ENCODE measurements around the gene DENND2D. TPM values are rescaled to one million over a fixed set of nuclear protein-coding genes. Genes with fewer than 3 reads are reported as not detected.

Gene DENND2D
- total RNA-seq, 1 experiment from 2014 or later, result 0.11 TPM

- Histone ChIP-seq H2AFZ (ENCODE audit: low read length) (no peak overlapping the region), H3K4ac (ENCODE audit: low read depth, low read length) (no peak overlapping the region)
Observed at GRCh38 chr1:111234258-111234657, 33.8 kb upstream of the DENND2D start.

More at GRCh38 chr1:111234258-111234657, 33.8 kb upstream of the DENND2D start:
- WGBS (ENCODE audit: extremely low coverage, insufficient read length, low lambda C conversion rate), result no CpG with 5 or more reads among the region's 4 CpGs
- Histone ChIP-seq H3K4me1 (ENCODE audit: insufficient read depth, low read length) (no peaks in the 10 kb centered on the region), H3K27ac (ENCODE audit: insufficient read length, low read depth, low read length) (no peak overlapping the region), H2BK12ac (ENCODE audit: insufficient read length, low read depth, low read length) (no peak overlapping the region), H3K14ac (ENCODE audit: insufficient read depth, low read length) (no peak overlapping the region), H3K23ac (ENCODE audit: insufficient read length, low read depth, low read length) (no peak overlapping the region), H4K20me1 (ENCODE audit: control insufficient read depth, insufficient read depth, insufficient read length) (no peaks in the 10 kb centered on the region), H3K56ac (ENCODE audit: insufficient read length, low read depth, low read length) (no peak overlapping the region), H2BK20ac (ENCODE audit: low read depth, low read length, poor library complexity, severe bottlenecking) (no peak overlapping the region), H2BK15ac (ENCODE audit: low read depth, low read length) (no peak overlapping the region), H3K23me2 (ENCODE audit: insufficient read length, low read depth, low read length, poor library complexity, severe bottlenecking) (no peaks in the 10 kb centered on the region), H4K91ac (ENCODE audit: insufficient read length, low read depth, low read length) (no peak overlapping the region), H3K9me3 (ENCODE audit: control insufficient read depth, low read depth, low read length) (no peaks in the 10 kb centered on the region), H2AK5ac (ENCODE audit: insufficient read length, low read length) (no peak overlapping the region), H3T11ph (ENCODE audit: low read length) (no peak overlapping the region), H4K5ac (ENCODE audit: insufficient read length, low read depth, low read length) (no peak overlapping the region), H2BK5ac (ENCODE audit: insufficient read length, low read length) (no peak overlapping the region), H3K9ac (ENCODE audit: extremely low read depth, insufficient read length, low read length) (no peak overlapping the region), H3K4me2 (ENCODE audit: insufficient read depth, insufficient read length, low read length) (no peak overlapping the region), H4K8ac (replicated peaks; ENCODE audit: insufficient read length, low read depth, low read length) (no peak overlapping the region), H3K27me3 (ENCODE audit: insufficient read depth, low read length) (no peaks in the 10 kb centered on the region), H3K79me2 (ENCODE audit: insufficient read depth, low read length) (no peaks in the 10 kb centered on the region), H3K79me1 (ENCODE audit: insufficient read depth, low read depth, low read length, poor library complexity, severe bottlenecking) (no peaks in the 10 kb centered on the region), H2BK120ac (ENCODE audit: low read depth, low read length, poor library complexity, severe bottlenecking) (no peak overlapping the region), H3K18ac (ENCODE audit: insufficient read length, low read depth, low read length) (no peak overlapping the region)
- Mint-ChIP-seq H3K4me3 (no peak overlapping the region), H3K4me1 (peaks cover 22 to 23% of the 10 kb centered on the region in 2 experiments), H3K9me3 (peaks cover 0 to 5% of the 10 kb centered on the region in 2 experiments; a peak in 2 of 5 replicates), H3K36me3 (ENCODE audit: insufficient read depth in 1 of 3, low read depth in 3 of 3) (0 out of 7 replicates have a peak, but pooled peaks cover 0 to 5% (median 0%) of the 10 kb centered on the region in 3 experiments), H3K27ac (no peak overlapping the region), H3K27me3 (ENCODE audit: low read depth) (peaks cover 4% of the 10 kb centered on the region)
- no peak for TF ChIP-seq CTCF (conservative IDR thresholded peaks at IDR 0.05)
- no peak for DNase-seq

Measured in H9 (cell line).